Natural killer cell treated with Interleukin-12 subunit alpha and Interleukin-12 subunit beta and Interleukin-15 and Interleukin-18, amount 100 ng/mL, for 72 hours (primary cell): ENCODE data around the gene SLC66A2. TPM values are rescaled to one million over a fixed set of nuclear protein-coding genes. Genes with fewer than 3 reads are reported as not detected.

Source experiments
- ATAC-seq, 2 donors: fragments of 150-1000 bp; cut with Tn5 transposase in 1 of 2; sonication (Bioruptor Pico), chemical (Tn5 transposase) in 1 of 2; 2 replicates each; pipeline ENCODE4 v1.10.0; 2021
- DNase-seq: peaks from one replicate; pipeline ENCODE4 v3.0.0; 2022; ENCODE audit warnings: low spot score
- H3K27ac Mint-ChIP-seq, 2 donors: 1 replicate in 1 of 2; 2 replicates in 1 of 2; pipeline ENCODE4 v1.8.0; 2022; ENCODE audit warnings: mixed read lengths in 2 of 2, mild to moderate bottlenecking in 1 of 2, moderate library complexity in 1 of 2
- H3K27me3 Mint-ChIP-seq, 2 donors: 1 replicate in 1 of 2; 2 replicates in 1 of 2; pipeline ENCODE4 v1.8.0; 2022; ENCODE audit warnings: mixed read lengths in 2 of 2
- H3K36me3 Mint-ChIP-seq: one replicate; pipeline ENCODE4 v1.8.0; 2022; ENCODE audit warnings: mixed read lengths
- H3K4me1 Mint-ChIP-seq, 2 donors: 1 replicate in 1 of 2; 2 replicates in 1 of 2; pipeline ENCODE4 v1.8.0; 2022; ENCODE audit warnings: low read depth in 2 of 2, mixed read lengths in 2 of 2, mild to moderate bottlenecking in 1 of 2
- H3K4me3 Mint-ChIP-seq: one replicate; pipeline ENCODE4 v1.8.0; 2022; ENCODE audit warnings: mixed read lengths
- H3K9me3 Mint-ChIP-seq: 2 replicates; pipeline ENCODE4 v1.8.0; 2022; ENCODE audit warnings: mixed read lengths
- total RNA-seq, 2 donors: library from RNA; stranded (reverse); gene quantifications; one replicate each; pipeline ENCODE4 v1.2.3, GENCODE V29; 2022

SLC66A2 gene
- total RNA-seq, 2 donors from 2014 or later: 23.8 to 28.1 TPM

DNA sequence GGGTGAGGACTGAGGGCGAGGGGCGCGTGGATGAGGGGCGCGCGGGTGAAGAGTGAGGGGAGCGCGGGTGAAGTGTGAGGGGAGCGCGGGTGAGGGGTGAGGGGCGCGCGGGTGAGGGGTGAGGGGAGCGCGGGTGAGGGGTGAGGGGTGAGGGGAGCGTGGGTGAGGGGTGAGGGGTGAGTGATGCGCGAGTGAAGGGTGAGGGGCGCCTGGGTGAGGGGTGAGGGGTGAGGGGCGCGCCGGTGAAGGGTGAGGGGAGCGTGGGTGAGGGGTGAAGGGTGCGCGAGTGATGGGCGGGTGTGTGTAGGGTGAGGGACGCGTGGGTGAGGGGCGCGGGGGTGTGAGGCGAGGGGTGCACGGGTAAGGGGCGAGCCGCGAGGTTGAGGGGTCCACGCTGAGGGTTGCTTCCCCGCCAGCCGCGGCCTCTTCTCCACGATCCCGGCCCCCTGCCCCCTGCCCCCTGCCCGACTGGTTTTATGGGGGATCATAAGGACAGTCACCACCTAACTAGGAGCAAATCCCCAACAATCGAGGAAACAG is 1.1 kb upstream of the SLC66A2 start:
- no peaks in the 10 kb centered on the region for H3K27me3 Mint-ChIP-seq
- no peak for DNase-seq
- no peak overlapping the region for H3K4me3 Mint-ChIP-seq

DNA sequence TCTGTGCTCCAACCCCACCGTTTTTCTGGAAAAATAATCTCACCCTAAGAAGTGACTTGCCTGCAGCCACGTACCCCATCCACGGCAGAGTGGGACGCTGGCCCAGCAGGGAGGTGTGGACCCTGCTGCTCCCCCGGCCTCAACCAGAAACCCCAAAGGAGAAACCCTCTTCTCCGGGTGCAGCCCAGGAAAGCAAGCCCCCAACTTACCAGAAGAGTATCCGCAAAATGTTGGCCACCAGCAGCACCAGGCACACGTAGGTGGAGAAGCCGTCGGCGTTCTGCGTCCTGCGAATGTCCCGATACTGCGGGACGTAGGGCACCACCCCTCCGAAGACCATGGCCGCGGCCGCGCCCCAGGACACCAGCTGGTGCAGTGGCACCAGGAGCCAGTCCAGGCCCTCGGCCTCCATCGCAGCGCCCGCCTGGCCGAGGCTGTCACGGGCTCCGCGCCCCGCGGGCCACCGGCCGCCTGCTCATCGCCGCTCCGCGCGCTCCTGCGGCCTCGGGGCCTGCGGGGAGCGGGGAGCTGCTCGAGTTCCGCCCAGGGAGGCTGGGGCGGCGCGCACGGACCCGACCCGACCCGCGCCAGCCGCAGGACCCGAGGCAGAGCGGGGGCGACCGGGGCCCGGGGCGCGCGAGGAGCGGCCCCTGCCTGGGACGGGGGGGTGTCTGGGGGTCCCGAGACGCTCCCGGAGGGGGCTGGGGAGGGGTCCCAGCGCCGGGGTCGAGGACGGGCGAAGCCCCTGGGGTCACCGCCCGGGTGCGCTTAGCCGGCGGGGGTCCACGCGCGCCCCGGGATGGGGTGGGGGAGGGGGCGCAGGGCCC is 725 bp downstream of the SLC66A2 start:
- Mint-ChIP-seq H3K36me3 (no peaks in the 10 kb centered on the region), H3K9me3 (no peaks in the 10 kb centered on the region), H3K4me1 (peaks cover 17 to 18% of the 10 kb centered on the region in 2 donors), H3K27me3 (no peaks in the 10 kb centered on the region), H3K27ac (peak overlapping the region; percentile 48 to 50), H3K4me3 (peak overlapping the region; percentile 84)
- DNase-seq (no peak), ATAC-seq (peak; percentile 52 to 53)

More for the DNA sequence above, 1.1 kb upstream of the SLC66A2 start:
- Mint-ChIP-seq H3K4me1 (peaks cover 11 to 18% of the 10 kb centered on the region in 2 donors), H3K9me3 (no peaks in the 10 kb centered on the region), H3K36me3 (no peaks in the 10 kb centered on the region), H3K27ac (no peak overlapping the region)
- ATAC-seq: no peak

DNA sequence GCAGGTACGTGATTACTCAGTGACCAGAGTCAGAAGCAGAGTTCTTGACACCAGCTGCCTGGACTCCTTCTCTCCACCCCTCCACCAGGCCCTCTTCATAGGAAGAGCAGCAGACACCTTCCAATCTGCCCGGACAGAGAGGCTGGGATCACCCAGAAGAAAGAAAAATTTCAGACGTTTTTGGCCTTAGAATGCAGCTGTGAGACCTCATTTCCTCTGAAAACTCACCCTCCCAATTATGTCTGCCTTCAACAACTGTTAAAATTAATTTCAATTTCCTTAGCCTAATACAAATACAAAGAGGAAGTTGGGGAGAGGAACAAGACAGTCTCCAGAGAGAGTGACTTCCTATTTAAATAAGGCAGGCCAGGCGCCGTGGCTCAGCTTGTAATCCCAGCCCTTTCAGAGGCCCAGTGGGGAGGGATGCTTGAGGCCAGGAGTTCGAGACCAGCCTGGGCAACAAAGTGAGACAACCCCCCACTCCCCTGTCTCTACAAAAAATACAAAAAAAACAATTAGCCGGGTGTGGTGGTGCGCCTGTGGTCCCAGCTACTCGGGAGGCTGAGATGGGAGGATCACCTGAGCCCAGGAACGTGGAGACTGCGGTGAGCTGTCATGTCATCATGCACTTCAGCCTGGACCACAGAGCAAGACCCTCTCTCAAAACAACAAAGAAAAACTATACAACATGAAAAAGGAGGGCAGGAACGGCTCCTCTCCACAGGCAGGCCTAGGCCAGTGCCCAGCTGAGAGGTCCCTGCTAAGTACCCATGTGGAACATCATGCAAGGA is 1.6 kb downstream of the SLC66A2 start:
- no peak for ATAC-seq
- no peak for DNase-seq
- Mint-ChIP-seq H3K4me1 (peaks cover 17 to 20% of the 10 kb centered on the region in 2 donors), H3K9me3 (no peaks in the 10 kb centered on the region), H3K4me3 (peak overlapping the region; percentile 84), H3K36me3 (no peaks in the 10 kb centered on the region), H3K27me3 (no peaks in the 10 kb centered on the region), H3K27ac (peak overlapping the region; percentile 48 to 50)

GRCh38 chr18:79948719-79949411 is 2.6 kb downstream of the SLC66A2 start:
- Mint-ChIP-seq H3K4me3 (no peak overlapping the region), H3K27me3 (no peaks in the 10 kb centered on the region), H3K27ac (no peak overlapping the region), H3K4me1 (peaks cover 20 to 27% of the 10 kb centered on the region in 2 donors), H3K9me3 (no peaks in the 10 kb centered on the region), H3K36me3 (no peaks in the 10 kb centered on the region)
- DNase-seq: no peak
- no peak for ATAC-seq

DNA sequence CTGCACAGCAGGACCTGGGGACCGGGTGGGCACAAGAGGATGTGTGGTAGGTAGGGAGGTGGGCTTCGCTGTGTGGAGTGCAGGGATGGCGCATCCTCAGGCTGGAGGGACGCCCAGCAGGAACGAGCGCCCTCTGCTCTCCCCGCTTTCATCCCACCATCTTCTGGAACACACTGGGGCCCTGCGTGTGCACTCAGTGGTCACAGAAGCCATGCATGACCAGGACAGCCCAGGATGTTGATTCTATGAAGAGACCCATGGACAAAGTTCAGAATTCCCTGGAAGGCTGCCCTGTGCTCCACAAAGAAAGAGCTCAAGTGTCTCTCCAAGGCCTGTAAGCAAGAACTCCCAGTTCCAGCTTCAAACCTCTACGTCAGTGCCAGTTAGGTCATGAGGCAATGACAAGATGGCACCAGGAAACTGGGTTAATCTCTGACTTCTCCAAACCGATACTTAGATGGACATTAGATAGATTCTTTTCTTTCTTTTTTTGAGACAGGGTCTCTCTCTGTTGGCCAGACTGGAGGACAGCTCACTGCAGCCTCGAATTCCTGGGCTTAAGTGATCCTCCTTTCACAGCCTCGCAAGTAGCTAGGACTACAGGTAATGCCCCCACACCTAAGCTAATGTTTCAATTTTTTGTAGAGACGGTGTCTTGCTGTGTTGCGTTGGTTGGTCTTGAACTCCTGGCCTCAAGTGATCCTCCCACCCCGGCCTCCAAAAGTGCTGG is 3.4 kb downstream of the SLC66A2 start:
- ATAC-seq (no peak), DNase-seq (no peak)
- peaks cover 20 to 27% of the 10 kb centered on the region in 2 donors for H3K4me1 Mint-ChIP-seq

DNA sequence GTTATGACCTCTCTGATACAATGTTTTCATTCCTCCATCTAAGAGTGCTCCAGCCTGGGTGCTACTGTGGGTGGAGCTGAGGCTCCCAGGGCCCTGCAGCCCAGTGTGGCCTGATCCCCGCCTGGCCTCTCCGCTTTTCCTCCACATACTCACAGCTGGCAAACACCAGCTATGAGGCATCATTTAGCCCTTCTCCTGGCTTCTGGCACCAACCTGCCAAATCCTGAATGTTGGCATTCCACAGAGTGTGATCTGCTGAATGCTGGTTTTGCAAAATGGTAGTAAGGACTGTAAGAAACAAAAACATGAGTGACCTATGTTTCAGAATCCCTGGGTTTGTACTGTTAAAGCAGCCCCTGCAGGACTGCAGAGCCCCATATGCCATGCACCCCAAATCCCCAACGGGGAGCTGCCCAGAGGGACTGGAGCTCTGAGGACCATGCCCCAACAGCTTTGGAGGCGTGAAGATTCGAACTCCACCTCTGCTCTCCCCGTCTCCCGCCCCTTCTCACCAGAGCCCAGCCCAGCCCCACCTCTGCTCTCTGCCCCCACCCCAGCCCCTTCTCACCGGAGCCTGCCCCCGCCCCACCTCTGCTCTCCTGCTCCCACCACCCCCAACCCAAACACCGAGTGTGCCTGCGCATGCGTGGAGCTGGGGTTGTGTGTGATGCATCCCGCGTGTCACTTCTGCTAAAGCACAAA is 4.2 kb downstream of the SLC66A2 start:
- H3K27ac Mint-ChIP-seq: no peak overlapping the region
- peaks cover 20 to 28% of the 10 kb centered on the region in 2 donors for H3K4me1 Mint-ChIP-seq
- H3K9me3 Mint-ChIP-seq: no peaks in the 10 kb centered on the region
- ATAC-seq (no peak), DNase-seq (no peak)
- H3K36me3 Mint-ChIP-seq: no peaks in the 10 kb centered on the region
- H3K4me3 Mint-ChIP-seq: no peak overlapping the region
- H3K27me3 Mint-ChIP-seq: no peaks in the 10 kb centered on the region

More for the DNA sequence above, 3.4 kb downstream of the SLC66A2 start:
- H3K36me3 Mint-ChIP-seq: no peaks in the 10 kb centered on the region
- no peak overlapping the region for H3K27ac Mint-ChIP-seq
- no peaks in the 10 kb centered on the region for H3K9me3 Mint-ChIP-seq
- H3K27me3 Mint-ChIP-seq: no peaks in the 10 kb centered on the region
- H3K4me3 Mint-ChIP-seq: no peak overlapping the region

DNA sequence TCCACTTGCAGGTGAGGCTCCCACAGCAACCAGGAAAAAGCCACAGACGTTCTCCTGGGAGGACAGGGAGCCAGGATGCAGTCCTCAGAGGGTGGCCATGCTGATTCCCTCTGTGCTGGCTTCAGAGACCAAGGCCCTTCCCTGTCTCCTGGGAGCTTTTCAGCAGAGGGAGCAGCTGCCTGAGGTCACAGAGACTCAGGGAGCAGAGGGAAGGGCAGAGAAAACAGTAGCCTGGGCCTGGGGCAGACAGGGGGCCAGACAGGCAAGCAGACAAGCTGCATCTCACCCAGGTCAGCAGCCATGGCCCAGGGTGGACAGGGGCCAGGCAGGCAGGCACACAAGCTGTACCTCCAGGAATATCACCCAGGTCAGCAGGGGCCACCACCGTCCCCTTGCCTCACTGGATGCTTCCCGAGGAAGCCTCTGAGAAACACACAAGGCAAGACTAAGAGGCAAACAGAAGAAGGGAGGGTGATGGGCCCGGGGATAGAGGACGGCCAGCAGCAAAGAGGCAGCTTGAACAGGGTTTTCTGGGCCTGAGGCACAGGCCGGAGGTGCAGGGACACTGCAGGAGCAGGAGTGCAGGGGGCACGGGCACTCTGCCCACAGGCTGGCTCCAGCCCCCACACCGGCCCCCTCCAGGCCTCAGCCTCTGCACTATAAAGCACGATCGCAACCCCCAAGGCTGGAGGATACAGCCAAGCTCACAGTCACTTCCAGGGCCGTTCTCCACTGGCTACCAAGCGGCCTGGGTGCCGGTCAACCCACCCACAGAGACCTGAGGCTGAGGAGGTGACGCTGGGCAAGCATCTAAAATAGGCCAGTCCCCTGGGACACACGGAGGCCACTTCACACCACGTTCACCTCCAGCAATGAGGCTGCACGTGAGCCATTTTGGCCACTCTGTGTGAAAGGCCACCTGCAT is 6.1 kb downstream of the SLC66A2 start:
- Mint-ChIP-seq H3K36me3 (no peaks in the 10 kb centered on the region), H3K4me3 (no peak overlapping the region), H3K9me3 (no peaks in the 10 kb centered on the region), H3K4me1 (peaks cover 18 to 30% of the 10 kb centered on the region in 2 donors), H3K27me3 (no peaks in the 10 kb centered on the region), H3K27ac (no peak overlapping the region)
- ATAC-seq: no peak
- no peak for DNase-seq

GRCh38 chr18:79944746-79945117 is 6.7 kb downstream of the SLC66A2 start:
- Mint-ChIP-seq H3K4me3 (no peak overlapping the region), H3K27me3 (no peaks in the 10 kb centered on the region), H3K36me3 (peaks cover 3% of the 10 kb centered on the region), H3K27ac (peak overlapping the region in 1 of 2 donors; percentile 67), H3K9me3 (no peaks in the 10 kb centered on the region), H3K4me1 (peaks cover 12 to 26% of the 10 kb centered on the region in 2 donors)
- DNase-seq: no peak
- no peak for ATAC-seq

DNA sequence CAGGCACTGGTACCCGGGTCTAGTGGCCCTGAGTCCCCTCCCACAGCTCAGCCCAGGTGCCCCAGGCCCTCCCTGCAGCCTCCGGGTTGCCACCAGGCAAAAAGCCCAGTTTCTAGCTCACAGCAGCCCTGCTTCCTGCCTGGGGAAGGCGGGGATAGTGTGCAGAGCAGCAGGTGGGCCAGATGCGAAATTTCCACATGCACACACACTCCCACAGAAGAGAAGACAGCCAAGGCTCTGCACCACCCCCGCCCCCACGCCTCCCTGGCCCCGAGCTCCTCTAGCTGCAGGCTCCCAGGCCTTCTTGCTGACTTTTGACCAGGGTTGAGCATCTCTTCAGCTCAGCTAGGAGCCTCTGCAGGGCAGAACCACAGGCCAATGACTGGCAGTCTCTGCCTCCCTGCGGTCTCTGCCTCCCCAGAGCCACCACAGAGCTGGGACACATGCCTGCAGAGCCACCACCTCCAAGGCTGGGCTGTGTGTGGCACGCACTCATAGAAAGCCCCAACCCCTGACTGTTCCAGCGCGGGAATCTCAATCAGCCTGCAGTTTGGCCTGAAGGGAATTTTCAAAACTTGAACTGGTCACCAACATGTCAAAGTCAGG is 7.2 kb downstream of the SLC66A2 start:
- Mint-ChIP-seq H3K36me3 (peaks cover 4% of the 10 kb centered on the region), H3K27ac (peak overlapping the region in 1 of 2 donors; percentile 67), H3K4me1 (peaks cover 10 to 23% of the 10 kb centered on the region in 2 donors), H3K4me3 (no peak overlapping the region), H3K27me3 (no peaks in the 10 kb centered on the region), H3K9me3 (no peaks in the 10 kb centered on the region)
- ATAC-seq: peak in 1 of 2 donors; percentile 52
- DNase-seq: no peak

GRCh38 chr18:79943608-79944125 is 7.8 kb downstream of the SLC66A2 start:
- Mint-ChIP-seq H3K27ac (no peak overlapping the region), H3K4me3 (no peak overlapping the region), H3K27me3 (no peaks in the 10 kb centered on the region), H3K4me1 (peaks cover 8 to 23% of the 10 kb centered on the region in 2 donors), H3K9me3 (no peaks in the 10 kb centered on the region), H3K36me3 (peaks cover 4% of the 10 kb centered on the region)
- ATAC-seq: peak in 1 of 2 donors; percentile 17
- DNase-seq: no peak

DNA sequence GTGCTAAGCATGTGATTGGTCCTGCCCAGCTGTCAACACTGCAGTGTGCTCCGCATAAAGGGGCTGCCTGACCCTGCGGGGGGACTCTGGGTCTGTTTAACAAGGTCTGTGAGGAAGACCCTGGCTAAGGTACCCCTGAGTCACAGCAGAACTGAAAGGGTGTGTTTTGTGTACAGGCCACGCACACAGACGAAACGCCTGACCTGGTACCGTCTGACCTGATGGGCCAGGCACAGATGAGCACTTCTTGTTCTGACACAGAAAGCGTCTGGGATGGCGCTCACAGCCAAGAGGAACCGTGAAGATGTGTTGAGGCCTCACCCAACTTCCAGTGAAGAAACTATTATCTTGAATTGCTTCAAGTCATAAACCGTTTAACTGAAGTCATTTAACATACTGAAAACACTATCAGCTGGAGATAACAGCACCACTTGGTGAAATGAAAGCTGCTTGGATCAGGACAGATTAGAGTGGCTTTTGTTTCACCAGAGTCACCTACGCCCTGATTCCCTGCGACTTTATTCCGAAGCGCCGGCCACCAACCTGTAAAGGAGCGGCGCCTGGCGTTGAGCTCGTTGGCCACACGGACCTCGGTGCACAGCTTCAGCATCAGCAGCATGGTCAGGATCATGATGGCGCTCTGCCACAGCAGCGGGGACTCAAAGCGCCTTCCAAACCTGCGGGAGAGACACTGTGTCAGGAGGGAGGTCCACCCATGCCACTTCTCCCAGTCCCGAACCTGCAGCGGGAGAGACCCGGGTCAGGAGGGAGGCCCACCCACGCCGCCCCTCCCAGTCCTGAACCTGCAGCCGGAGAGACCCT is 8.5 kb downstream of the SLC66A2 start:
- H3K4me1 Mint-ChIP-seq: peaks cover 5 to 23% of the 10 kb centered on the region in 2 donors
- peaks cover 4% of the 10 kb centered on the region for H3K36me3 Mint-ChIP-seq
- ATAC-seq (no peak), DNase-seq (no peak)
- no peaks in the 10 kb centered on the region for H3K27me3 Mint-ChIP-seq
- H3K27ac Mint-ChIP-seq: no peak overlapping the region
- no peaks in the 10 kb centered on the region for H3K9me3 Mint-ChIP-seq
- H3K4me3 Mint-ChIP-seq: no peak overlapping the region
